Stomach (tissue), 9 donors: ENCODE measurements around the gene SLC16A10. TPM values are rescaled to one million over a fixed set of nuclear protein-coding genes. Genes with fewer than 3 reads are reported as not detected.

Experiments used
- DNase-seq, 2 donors: peaks; one replicate each; pipeline versions ENCODE4 v3.0.0 to v3.0.0-alpha.2; 2013 to 2019
- H3K27ac ChIP-seq, 5 donors: fragments of 200-600 bp in 4 of 5; sonication (generic) in 4 of 5; one replicate each; pipeline ENCODE4 v1.5.1; 2013 to 2019; ENCODE audit warnings: mild to moderate bottlenecking in 1 of 5, moderate library complexity in 1 of 5
- H3K27me3 ChIP-seq, 3 donors: fragments of 200-600 bp; sonication (generic); one replicate each; pipeline ENCODE4 v1.5.1; 2017 to 2019; ENCODE audit warnings: mixed run types in 1 of 3
- H3K36me3 ChIP-seq, 4 donors: fragments of 200-600 bp; sonication (generic); 1 replicate in 3 of 4; 2 replicates in 1 of 4; pipeline ENCODE4 v1.5.1; 2016 to 2019
- H3K4me1 ChIP-seq, 4 donors: fragments of 200-600 bp; sonication (generic); one replicate each; pipeline ENCODE4 v1.5.1; 2016 to 2019
- H3K4me3 ChIP-seq, 4 donors: fragments of 200-600 bp; sonication (generic) in 3 of 4; one replicate each; pipeline ENCODE4 v1.5.1; 2016 to 2019; ENCODE audit warnings: mild to moderate bottlenecking in 1 of 4
- H3K9me3 ChIP-seq, 4 donors: fragments of 200-600 bp; sonication (generic); one replicate each; pipeline ENCODE4 v1.5.1; 2016 to 2019
- CTCF ChIP-seq, 7 experiments: fragments of 450-650 bp in 4 of 7; fragments of 200-600 bp in 3 of 7; sonication (generic) in 3 of 7; IDR thresholded peaks; one replicate each; pipeline ENCODE4 v1.5.1; 2016 to 2019; ENCODE audit warnings: antibody characterized with exemption in 7 of 7, control low read depth in 2 of 7, mild to moderate bottlenecking in 1 of 7
- EP300 ChIP-seq: sonication (generic); formaldehyde crosslinking; IDR thresholded peaks from one replicate; pipeline ENCODE4 v1.6.1; 2017; ENCODE audit warnings: antibody characterized with exemption
- POLR2A ChIP-seq, 4 donors: fragments of 450-650 bp; IDR thresholded peaks; one replicate each; pipeline ENCODE4 v1.6.1; 2016; ENCODE audit warnings: antibody characterized with exemption in 4 of 4, control low read depth in 2 of 4, mild to moderate bottlenecking in 1 of 4, moderate library complexity in 1 of 4
- POLR2AphosphoS5 ChIP-seq, 3 donors: sonication (generic); formaldehyde crosslinking; IDR thresholded peaks; one replicate each; pipeline ENCODE4 v1.6.1; 2016; ENCODE audit warnings: antibody characterized with exemption in 3 of 3
- WGBS, 5 donors: extraction: QIAGEN DNeasy Blood & Tissue Kit in 3 of 5; methylation state at CpG; one replicate each; pipeline versions ENCODE4 v1.1.5 to v1.1.7; 2013 to 2018; 5-methylcytosine and 5-hydroxymethylcytosine counted together
- intact Hi-C: fragments of 100-400 bp; cut with DNase I; formaldehyde crosslinking; loops from one replicate; pipeline ENCODE4 v1.15.1; 2023; ENCODE audit warnings: low total_unique reads
- polyA plus RNA-seq, 3 donors: library from polyadenylated mRNA; stranded (reverse); fragments of 200-250 nt; gene quantifications; one replicate each; pipeline ENCODE4 v1.2.3, GENCODE V29; 2013
- total RNA-seq, 5 donors: library from RNA; depleted of rRNA; stranded (reverse); fragments of >200 nt; gene quantifications; one replicate each; pipeline versions ENCODE4 v1.1.0 to v1.2.3, GENCODE V29; 2014 to 2016
- donor health status: healthy with polysubstance abuse.
- donor health status: Bipolar disorder and iron deficiency.
- donor health status: healthy.

Gene SLC16A10
- total and polyA plus RNA-seq, 8 donors: 0.46 to 206 (median 8.5) TPM

GRCh38 chr6:111157412-111157811 is 70.1 kb downstream of the SLC16A10 start:
- Histone ChIP-seq H3K36me3 (no peaks in the 10 kb centered on the region), H3K27me3 (no peaks in the 10 kb centered on the region), H3K4me3 (no peak overlapping the region), H3K4me1 (no peaks in the 10 kb centered on the region), H3K9me3 (peaks cover 0 to 5% (median 3%) of the 10 kb centered on the region in 4 donors), H3K27ac (no peak overlapping the region)
- intact Hi-C loops: no loop called here
- WGBS, 5 donors: 75 to 91% (median 86%) methylated on average over 5 of the region's 5 CpGs
- no peak for DNase-seq
- TF ChIP-seq EP300: no peak
- no peak for TF ChIP-seq POLR2A (IDR thresholded peaks at IDR 0.05)
- no peak for TF ChIP-seq CTCF (IDR thresholded peaks at IDR 0.05)

GRCh38 chr6:111159633-111160032 is 72.3 kb downstream of the SLC16A10 start:
- peaks cover 0 to 22% (median 10%) of the 10 kb centered on the region in 4 donors for H3K9me3 ChIP-seq
- no peak overlapping the region for H3K4me3 ChIP-seq
- H3K27me3 ChIP-seq: no peaks in the 10 kb centered on the region
- intact Hi-C loops: no loop called here
- H3K27ac ChIP-seq: no peak overlapping the region
- H3K4me1 ChIP-seq: no peaks in the 10 kb centered on the region
- no peaks in the 10 kb centered on the region for H3K36me3 ChIP-seq
- DNase-seq: no peak
- TF ChIP-seq POLR2A (IDR thresholded peaks at IDR 0.05) (no peak), POLR2AphosphoS5 (IDR thresholded peaks at IDR 0.05) (no peak), CTCF (IDR thresholded peaks at IDR 0.05) (no peak), EP300 (no peak)

- H3K36me3 ChIP-seq: no peaks in the 10 kb centered on the region
- intact Hi-C loops: no loop called here
- H3K4me1 ChIP-seq: no peaks in the 10 kb centered on the region
- WGBS, 5 donors: 90 to 95% (median 90%) methylated on average over 2 of the region's 2 CpGs
- no peak for DNase-seq
- no peaks in the 10 kb centered on the region for H3K27me3 ChIP-seq
- TF ChIP-seq EP300 (no peak), CTCF (IDR thresholded peaks at IDR 0.05) (no peak), POLR2A (IDR thresholded peaks at IDR 0.05) (no peak), POLR2AphosphoS5 (IDR thresholded peaks at IDR 0.05) (no peak)
- no peak overlapping the region for H3K27ac ChIP-seq
- H3K9me3 ChIP-seq: peaks cover 0 to 22% (median 10%) of the 10 kb centered on the region in 4 donors
- H3K4me3 ChIP-seq: no peak overlapping the region
Observed at GRCh38 chr6:111161650-111162049, 74.3 kb downstream of the SLC16A10 start.

- peaks cover 0 to 22% (median 10%) of the 10 kb centered on the region in 4 donors for H3K9me3 ChIP-seq
- no peak overlapping the region for H3K4me3 ChIP-seq
- no peaks in the 10 kb centered on the region for H3K36me3 ChIP-seq
- TF ChIP-seq CTCF (IDR thresholded peaks at IDR 0.05) (no peak), EP300 (no peak), POLR2A (IDR thresholded peaks at IDR 0.05) (no peak), POLR2AphosphoS5 (IDR thresholded peaks at IDR 0.05) (no peak)
- no peaks in the 10 kb centered on the region for H3K4me1 ChIP-seq
- no peak overlapping the region for H3K27ac ChIP-seq
- intact Hi-C loops: no loop called here
- no peak for DNase-seq
- no peaks in the 10 kb centered on the region for H3K27me3 ChIP-seq
Observed at GRCh38 chr6:111162504-111162903, 75.2 kb downstream of the SLC16A10 start.
